Forelimb muscle (tissue), 1 donor: ENCODE results near the gene CC2D2B. TPM values are rescaled to one million over a fixed set of nuclear protein-coding genes. Genes with fewer than 3 reads are reported as not detected.
A peak's percentile ranks its signal among the peaks of the same experiment; 100 is the strongest.
"Not testable (repeated sequence)": the region's sequence is repeated elsewhere in the genome, so short reads cannot be mapped to it uniquely, and the experiment has no call there.

Experiments
- DNase-seq: peaks from one replicate; pipeline ENCODE4 v3.0.0-alpha.2; 2013; ENCODE audit warnings: low read depth
- polyA plus RNA-seq: library from polyadenylated mRNA; unstranded; fragments of 120-200 nt; gene quantifications from one replicate; pipeline ENCODE4 v1.2.1, GENCODE V29; 2013; ENCODE audit not compliant: insufficient read length

The CC2D2B gene
- polyA plus RNA-seq, 1 donor, result 1.5 TPM

- not testable (repeated sequence) for DNase-seq
Measured at GRCh38 chr10:95905897-95906580, 1.7 kb upstream of the CC2D2B start.

- peak; percentile 20 for DNase-seq
Measured at GRCh38 chr10:95906677-95907455, 909 bp upstream of the CC2D2B start.

- DNase-seq, result no peak
Measured at GRCh38 chr10:95908450-95908849, 675 bp downstream of the CC2D2B start.

- DNase-seq, result no peak
Measured at GRCh38 chr10:95909561-95909960, 1.8 kb downstream of the CC2D2B start.

DNA sequence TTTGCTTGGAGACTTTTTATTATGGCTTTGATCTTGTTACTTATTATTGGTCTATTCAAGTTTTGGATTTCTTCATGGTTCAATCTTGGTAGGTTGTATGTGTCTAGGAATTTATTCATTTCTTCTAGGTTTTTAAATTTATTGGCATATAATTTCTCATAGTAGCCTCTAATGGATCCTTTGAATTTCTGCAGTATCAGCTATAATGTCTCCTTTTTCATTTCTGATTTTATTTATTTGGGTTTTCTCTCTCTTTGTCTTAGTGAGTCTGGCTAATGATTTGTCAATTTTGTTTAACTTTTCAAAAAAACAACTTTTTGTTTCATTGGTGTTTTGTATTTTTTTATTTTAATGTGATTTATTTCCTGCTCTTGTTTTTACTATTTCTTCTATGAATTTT lies 8.3 kb downstream of the CC2D2B start:
- DNase-seq, result not testable (repeated sequence)

- no peak for DNase-seq
Measured at GRCh38 chr10:95920798-95921426, 13.1 kb downstream of the CC2D2B start.

DNA sequence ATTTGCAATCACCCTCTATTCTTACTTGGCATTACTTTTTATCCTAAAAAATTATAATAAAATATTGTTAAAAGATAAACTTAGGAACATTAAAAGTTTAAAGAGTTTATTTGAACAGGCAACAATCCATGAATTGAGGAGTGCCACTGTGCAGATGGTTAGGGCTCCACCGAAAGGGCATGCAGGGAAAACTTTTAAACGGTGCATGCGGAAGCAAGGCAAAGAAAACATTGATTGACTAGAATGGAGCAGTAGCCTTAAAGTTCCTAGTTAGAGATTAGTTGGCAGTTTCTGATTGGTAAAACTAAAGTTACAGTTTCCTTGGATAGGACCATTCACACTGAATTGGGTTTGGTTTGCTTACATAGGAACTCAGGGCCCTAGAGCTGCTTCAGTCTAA lies 17.3 kb downstream of the CC2D2B start:
- no peak for DNase-seq

GRCh38 chr10:95935429-95935828 lies 27.7 kb downstream of the CC2D2B start:
- DNase-seq, result no peak

DNA sequence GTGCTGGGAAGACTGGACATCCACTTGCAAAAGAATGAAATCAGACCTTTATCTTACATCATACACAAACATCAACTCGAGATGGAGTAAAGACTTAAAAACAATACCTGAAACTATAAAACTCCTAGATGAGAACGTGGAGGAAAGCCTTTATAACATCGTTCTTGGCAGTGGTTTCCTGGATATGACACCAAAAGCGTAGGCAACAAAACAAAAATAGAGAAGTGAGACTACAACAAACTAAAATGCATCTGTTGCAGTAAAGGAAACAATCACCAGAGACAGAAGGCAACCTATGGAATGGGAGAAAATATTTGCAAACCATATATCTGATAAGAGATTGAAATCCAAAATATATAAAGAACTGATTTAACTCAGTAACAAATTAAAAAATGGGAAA lies 33.3 kb downstream of the CC2D2B start:
- DNase-seq, result no peak

GRCh38 chr10:95963202-95963990 lies 55.6 kb downstream of the CC2D2B start:
- DNase-seq, result no peak

DNA sequence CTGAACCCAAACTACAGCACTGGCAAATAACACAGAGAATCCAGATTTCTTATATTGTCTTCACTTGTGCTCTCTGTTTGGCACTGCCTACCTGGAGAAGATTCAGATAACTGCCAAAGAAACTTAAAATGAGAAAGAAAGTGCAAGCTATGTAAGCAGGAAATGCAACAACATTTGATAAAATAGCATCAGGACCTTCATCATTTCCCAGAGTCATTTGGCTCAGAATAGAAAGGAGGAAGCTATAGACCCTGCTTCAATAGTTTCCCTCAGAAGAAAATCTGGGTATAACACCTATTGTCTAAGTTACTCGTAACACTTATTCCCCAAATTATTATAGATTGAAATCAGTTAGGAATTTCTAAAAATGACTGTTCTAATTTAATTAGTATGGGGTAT lies 56.2 kb downstream of the CC2D2B start:
- DNase-seq, result no peak

GRCh38 chr10:95964756-95965155 lies 57.0 kb downstream of the CC2D2B start:
- peak; percentile 1 for DNase-seq

DNA sequence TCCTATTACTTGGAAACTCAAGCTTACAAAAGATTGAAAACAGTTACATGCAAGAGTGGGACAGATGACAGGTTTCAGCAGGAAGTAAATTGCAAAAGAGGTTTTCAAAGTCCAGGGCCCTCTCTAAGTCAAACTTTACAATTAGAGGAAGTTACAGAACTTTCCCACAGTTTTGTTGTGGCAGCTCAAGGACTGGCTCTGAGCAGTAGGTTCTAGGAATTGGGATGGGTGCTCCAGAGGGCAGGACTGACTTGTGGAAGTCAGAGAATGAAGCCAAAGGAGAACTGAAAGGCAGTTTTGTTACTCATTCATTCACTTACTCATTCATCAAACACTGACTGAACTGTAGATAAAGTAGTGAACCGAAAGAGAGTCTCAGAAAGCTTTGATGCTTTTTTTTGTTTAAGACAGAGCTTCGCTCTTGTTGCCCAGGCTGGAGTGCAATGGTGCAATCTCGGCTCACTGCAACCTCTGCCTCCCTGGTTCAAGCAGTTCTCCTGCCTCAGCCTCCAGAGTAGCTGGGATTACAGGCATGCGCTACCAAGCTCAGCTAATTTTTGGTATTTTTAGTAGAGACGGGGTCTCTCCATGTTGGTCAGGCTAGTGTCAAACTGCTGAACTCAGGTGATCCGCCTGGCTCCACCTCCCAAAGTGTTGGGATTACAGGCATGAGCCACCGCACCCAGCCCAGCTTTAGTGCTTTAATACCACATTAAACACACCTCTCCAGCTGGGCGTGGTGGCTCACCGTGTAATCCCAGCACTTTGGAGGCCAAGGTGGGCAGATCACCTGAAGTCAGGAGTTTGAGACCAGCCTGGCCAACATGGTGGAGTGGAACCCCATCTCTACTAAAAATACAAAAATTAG lies 68.8 kb downstream of the CC2D2B start:
- no peak for DNase-seq

GRCh38 chr10:95982200-95982599 lies 74.4 kb downstream of the CC2D2B start:
- no peak for DNase-seq

GRCh38 chr10:95987685-95988426 lies 80.1 kb downstream of the CC2D2B start:
- no peak for DNase-seq

GRCh38 chr10:95988702-95989101 lies 80.9 kb downstream of the CC2D2B start:
- no peak for DNase-seq

- DNase-seq, result not testable (repeated sequence)
Measured at GRCh38 chr10:95994376-95994775, 86.6 kb downstream of the CC2D2B start.

GRCh38 chr10:95998255-95998784 lies 90.5 kb downstream of the CC2D2B start:
- DNase-seq, result no peak

DNA sequence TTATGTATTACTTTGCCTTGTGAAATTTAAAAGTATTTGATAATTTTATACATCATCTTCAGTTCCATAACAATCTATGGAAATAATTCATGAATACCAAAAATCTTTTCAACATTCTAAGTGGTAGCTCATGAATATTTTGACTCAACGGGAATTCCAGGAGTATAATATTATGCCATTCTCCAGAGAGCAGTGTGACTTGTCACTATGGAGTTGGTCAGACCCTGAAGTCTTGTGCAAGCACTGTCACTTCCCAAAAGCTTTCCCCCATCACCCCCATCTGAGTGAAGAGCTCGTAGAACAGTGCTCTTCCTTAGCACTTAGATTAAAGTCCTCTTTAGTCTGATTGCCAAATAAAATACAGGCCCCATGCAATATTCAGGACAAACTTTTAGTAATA lies 106.2 kb downstream of the CC2D2B start:
- no peak for DNase-seq
